DMS153 treated with DMSO at 0.1 percent for 48 hours (cell line): Measurements from ENCODE around the gene SYTL2.
"Not testable (repeated sequence)": the region's sequence is repeated elsewhere in the genome, so short reads cannot be mapped to it uniquely, and the experiment has no call there.

Experiments used
- DNase-seq: peaks from one replicate; lab custom pipeline; 2025; ENCODE audit not compliant: unreplicated experiment; lab: John Stamatoyannopoulos, UW

The SYTL2 gene

GRCh38 chr11:85698195-85698594 lies 112.7 kb downstream of the SYTL2 start:
- no peak for DNase-seq

GRCh38 chr11:85697747-85698146 lies 113.2 kb downstream of the SYTL2 start:
- DNase-seq = no peak

DNA sequence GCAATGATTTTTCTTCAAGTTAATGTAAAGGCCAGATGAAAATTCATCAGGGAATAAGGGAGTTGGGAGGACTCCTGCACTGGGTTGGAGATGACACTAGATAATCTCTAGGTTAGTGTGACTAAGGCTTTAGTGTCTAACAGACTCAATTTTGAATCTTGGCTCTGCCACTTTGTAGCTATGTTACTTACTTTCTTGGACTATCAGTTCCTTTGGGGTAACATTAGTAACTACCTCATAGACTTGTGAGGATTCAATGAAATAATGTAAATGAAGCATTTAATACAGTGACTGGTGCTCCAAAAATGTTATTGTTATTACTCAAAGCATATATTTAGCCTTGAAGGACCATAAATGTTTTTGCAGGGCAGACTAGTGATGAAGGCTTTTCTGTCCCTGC lies 115.4 kb downstream of the SYTL2 start:
- no peak for DNase-seq

DNA sequence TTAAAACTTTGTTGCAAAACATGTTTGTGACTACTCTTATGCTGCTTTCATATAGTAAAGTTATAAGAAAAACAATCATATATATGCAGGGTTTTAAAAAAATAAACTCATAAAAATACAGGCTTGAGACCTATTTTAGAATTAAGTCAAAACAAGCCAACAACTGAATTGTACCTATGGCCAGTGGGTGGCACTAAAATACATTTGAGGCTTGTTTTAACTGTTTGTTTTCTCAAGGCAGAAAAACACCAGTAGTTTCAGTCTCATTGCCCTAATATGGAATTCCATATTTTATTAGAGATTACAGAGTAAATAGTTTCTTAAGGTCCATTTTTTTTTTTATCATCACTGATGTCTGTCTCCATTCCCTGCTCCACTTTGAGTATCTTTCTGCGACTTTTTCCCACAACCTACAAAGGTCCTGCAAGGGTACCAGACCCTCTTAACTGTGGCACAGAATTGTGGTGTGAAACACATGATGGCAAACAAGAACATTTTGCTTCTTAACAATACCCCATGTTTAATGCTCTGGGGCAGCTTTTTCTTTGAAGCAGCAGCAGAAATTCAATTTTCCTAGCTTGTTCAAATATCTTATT lies 116.5 kb downstream of the SYTL2 start:
- no peak for DNase-seq

DNA sequence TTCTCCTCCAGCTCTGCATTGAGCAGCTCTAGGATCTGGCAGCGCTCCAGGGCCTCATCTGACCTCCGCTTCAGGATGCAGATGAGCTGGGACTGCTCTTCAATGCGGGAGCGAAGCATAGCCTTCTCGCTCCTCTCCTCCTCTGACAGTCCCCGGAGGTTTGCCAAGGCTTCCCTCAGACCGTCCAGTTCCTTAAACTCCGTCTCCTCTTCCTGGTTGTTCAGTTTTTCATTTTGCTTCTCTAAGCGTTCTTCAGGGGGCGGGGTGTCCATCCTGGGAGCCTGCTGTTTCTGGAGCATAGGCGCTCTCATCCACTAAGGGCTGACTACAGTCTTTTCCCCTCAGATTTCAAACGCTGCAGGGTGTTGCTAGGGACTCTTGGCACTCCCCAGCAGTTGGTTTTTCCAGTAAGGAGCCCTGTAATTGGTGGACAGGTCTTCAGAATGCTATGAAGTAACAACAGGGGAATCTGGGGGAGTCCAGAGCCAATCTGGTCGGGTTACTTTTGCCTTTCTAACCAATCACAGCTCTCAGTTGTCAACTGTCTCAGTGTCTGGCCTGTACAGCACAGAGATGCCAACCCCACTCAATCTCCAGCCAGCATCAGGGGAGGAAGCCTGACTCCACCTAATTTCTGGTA lies 125.0 kb downstream of the SYTL2 start, which contains the start of gene CCDC89:
CCDC89 (minus strand) TSS at position 376 of the 640 bp plus-strand sequence; CDS start at position 311, 65 bp downstream.
- peak; percentile 79 for DNase-seq

DNA sequence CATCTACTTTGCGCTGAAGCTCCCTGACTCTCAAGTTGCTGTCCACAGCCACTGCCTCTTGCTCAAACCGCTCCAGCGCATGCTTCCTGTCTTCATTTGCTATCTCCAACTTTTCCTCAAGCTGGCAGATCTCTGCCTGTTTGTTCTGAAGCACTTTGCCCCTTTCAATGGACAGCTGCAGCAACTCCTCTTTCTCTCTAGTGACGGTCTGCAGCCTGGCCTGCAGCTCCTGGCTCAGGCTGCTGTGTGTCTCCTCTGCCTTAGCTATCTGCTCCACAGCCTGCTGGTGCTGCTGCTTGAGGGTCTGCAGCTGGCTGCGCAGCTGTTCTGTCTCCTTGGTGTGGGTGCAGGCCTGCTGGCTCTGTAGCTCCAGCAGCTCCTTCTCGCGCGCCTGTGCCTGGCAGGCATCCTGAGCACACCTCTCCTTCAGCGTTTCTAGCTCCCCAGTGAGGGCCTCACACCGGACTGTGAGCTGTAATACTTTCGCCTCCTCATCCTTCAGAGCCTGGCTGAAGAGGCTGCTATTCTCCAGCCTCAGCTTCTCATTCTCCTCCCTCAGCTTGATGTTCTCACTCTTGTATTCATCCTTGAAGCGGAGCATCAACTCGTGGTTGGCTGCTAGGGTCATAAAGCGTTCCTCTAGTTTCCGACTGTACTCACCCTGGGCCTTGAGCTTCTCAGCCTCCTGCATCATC lies 125.7 kb downstream of the SYTL2 start:
- no peak for DNase-seq

GRCh38 chr11:85682330-85683305 lies 128.3 kb downstream of the SYTL2 start:
- peak; percentile 19 for DNase-seq

- no peak for DNase-seq
Measured at GRCh38 chr11:85680897-85681296, 130.0 kb downstream of the SYTL2 start.

DNA sequence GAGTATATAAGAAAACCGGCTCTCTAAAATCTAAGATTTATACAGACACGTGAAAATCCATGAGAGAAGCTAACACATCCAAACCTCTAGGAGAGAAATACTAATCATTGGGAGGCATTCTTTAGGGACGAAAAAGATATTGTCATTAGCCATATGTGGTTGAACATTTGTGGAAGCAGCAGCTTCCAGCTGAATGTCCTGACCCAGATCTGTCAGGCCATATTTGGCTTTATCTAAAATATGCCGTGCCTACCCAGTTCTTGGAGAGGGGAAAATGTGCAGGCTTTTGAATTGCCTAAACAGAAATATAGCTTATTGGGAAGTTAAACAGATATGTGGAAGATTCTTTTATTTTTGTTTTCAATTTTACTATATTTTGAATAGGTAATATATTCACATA lies 131.4 kb downstream of the SYTL2 start:
- DNase-seq = no peak

GRCh38 chr11:85673393-85673792 lies 137.5 kb downstream of the SYTL2 start:
- no peak for DNase-seq

DNA sequence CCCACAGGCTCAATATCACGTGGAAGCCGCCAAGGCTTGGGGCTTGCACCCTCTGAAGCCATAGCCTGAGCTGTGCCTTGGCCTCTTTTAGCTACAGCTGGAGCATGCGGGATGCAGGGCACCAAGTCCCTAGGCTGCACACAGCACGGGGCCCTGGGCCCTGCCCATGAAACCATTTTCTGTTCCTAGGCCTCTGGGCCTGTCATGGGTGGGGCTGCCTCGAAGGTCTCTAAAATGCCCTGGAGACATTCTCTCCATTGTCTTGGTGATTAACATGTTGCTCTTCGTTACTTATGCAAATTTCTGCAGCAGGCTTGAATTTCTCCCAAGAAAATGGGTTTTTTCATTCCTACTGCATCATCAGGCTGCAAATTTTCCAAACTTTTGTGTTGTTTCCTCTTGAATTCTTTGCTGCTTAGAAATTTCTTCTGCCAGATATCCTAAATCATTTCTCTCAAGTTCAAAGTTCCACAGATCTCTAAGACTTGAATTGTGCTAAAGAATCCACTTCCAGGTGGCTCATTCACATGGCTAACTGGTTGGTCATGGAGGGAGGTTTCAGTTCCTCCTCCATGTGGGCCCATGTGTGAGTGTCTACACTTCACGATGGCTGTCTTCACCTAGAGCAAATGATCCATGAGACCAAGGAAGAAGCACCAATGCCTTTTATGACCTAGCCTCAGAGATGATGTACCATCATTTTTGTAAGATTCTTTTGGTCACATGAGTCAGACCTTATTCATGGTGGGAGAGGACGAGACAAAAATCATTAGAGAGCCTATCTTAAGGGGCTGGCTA lies 138.6 kb downstream of the SYTL2 start:
- DNase-seq = no peak

DNA sequence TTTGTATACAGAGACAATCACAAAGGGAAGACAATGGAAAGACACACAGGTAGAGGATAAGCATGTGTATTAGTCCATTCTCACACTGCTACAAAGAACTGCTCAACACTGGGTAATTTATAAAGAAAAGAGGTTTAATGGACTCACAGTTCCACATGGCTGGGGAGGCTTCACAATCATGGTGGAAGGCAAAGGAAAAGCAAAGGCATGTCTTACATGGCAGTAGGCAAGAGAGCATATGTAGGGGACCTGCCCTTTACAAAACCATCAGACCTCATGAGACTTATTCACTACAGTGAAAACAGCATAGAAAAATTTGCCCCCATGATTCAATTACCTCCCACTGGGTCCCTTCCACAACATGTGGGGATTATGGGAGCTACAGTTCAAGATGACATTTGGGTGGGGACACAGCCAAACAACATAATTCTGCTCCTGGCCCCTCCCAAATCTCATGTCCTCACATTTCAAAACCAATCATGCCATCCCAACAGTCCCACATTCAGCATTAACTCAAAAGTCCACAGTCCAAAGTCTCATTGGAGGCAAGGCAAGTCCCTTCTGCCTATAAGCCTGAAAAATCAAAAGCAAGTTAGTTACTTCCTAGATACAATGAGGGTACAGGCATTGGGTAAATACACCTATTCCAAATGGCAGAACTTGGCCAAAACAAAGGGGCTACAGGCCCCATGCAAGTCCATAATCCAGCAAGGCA lies 139.8 kb downstream of the SYTL2 start:
- DNase-seq = not testable (repeated sequence)

DNA sequence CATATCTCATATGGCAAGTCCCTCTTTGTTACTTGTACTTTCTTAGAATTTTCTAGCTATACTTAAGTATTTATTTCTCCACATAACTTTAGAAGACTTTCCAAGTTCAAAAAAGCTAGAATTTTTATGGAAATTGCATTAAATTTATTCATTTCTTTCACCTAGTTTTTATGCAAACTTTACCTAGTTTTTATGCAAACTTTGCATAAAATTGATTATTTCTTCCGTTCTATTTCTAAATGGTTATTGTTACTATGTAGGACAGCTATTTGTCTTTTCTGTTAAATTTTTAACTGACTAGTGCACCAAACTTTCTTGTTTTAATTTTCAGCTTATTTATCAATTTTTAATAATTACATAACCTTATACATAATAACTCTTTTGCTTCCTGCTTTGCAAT lies 142.8 kb downstream of the SYTL2 start:
- DNase-seq = no peak

GRCh38 chr11:85666687-85667086 lies 144.3 kb downstream of the SYTL2 start:
- no peak for DNase-seq

DNA sequence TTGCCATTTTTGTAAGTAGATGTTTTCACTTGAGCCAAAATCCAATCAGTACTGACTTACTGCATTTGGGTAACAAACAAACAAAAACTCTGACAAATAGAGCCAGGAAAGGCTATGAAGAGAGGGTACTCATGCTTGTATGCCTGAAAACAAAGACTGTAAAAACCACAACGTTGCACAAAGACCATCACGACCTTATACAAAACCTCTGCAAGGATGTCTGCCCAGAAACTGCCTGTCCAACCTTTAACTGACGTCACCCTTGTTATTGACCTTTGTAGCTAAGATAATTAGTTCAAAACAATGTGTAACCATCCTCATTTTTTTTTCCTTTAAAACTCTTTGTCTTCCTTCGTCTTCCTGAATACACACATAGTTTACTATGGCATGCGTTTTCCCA lies 145.2 kb downstream of the SYTL2 start:
- no peak for DNase-seq

DNA sequence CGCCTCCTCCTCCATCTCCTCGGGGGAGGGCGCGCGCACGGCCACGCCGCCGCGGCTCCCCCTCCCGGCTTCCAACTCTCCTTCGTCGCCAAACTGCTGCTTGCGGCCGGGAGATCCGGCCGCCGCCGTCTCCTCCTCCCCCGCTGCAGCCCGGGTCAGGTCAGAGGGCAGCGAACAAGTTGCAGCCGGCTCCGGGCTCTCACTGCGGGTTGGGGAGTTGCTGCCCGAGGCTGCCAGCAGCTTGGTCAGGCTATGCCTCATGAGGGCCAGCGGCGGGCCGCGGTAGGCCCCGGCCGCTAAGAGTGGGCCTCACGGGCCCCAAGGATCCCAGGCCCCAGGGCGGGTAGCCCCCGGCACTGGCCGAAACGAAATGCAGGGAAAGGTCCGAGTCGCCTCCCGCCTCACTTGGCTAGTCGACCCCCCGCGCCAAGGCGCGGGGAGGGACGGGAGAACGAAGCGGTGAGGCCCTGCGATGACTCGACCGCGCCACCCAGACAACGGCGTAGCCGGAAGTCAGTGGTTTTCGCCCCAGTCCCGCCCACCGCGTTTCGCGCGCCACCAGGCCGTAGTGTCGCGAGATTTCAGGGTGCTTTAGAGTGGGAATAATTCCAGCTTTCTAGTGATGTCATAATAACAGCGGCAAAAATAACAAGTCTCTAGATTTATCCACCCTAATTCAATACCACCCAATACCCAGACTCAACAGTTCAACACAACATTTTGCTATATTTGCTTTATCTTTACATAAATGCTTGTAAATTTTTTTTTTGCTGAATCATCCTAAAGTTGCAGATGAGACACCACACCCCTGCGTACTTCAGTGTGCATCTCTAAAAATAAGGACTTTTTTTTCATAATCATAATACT lies 146.1 kb downstream of the SYTL2 start, which contains the start of gene CREBZF:
CREBZF (minus strand) TSS at position 515 of the 867 bp plus-strand sequence; CDS start at position 261, 254 bp downstream.
- peak; percentile 90 for DNase-seq

- DNase-seq = peak; percentile 44
Measured at GRCh38 chr11:85663753-85664614, 147.0 kb downstream of the SYTL2 start.
